Cardiac muscle cell (in vitro differentiated cells and primary cell): ENCODE results near the gene SMYD2. TPM values are rescaled to one million over a fixed set of nuclear protein-coding genes. Genes with fewer than 3 reads are reported as not detected.

Source experiments
- DNase-seq, 2 donors: peaks; one replicate each; pipeline versions ENCODE4 v3.0.0 to v3.0.0-alpha.2; 2010 to 2017; ENCODE audit warnings: low read depth in 1 of 2, low spot score in 1 of 2
- H3K27ac ChIP-seq: fragments of 200-600 bp; sonication (generic); 2 replicates; pipeline ENCODE4 v1.5.1; 2016
- H3K27me3 ChIP-seq: fragments of 200-600 bp; sonication (generic); 2 replicates; pipeline ENCODE4 v1.6.0; 2016; ENCODE audit warnings: control low read depth
- H3K36me3 ChIP-seq: fragments of 200-600 bp; sonication (generic); 2 replicates; pipeline ENCODE4 v1.5.1; 2016; ENCODE audit warnings: control low read depth
- H3K4me1 ChIP-seq: fragments of 200-600 bp; sonication (generic); 2 replicates; pipeline ENCODE4 v1.8.1; 2017; ENCODE audit warnings: low read depth, mild to moderate bottlenecking, mixed run types
- H3K4me3 ChIP-seq: fragments of 200-600 bp; sonication (generic); 2 replicates; pipeline ENCODE4 v1.5.1; 2016; ENCODE audit warnings: mild to moderate bottlenecking
- H3K9me3 ChIP-seq: fragments of 200-600 bp; sonication (generic); 2 replicates; pipeline ENCODE4 v1.5.1; 2017; ENCODE audit warnings: low read depth, mild to moderate bottlenecking, control low read depth
- CTCF ChIP-seq: IDR thresholded peaks from 2 replicates; pipeline ENCODE4 v1.5.1; 2012; ENCODE audit warnings: low read depth, mild to moderate bottlenecking, low read length
- polyA plus RNA-seq: library from polyadenylated mRNA; unstranded; fragments of >200 nt; fragmentation: Nextera tagmentation; extraction: Ambion mirVana; gene quantifications from 2 replicates; pipeline ENCODE4 v1.2.1, GENCODE V29; 2016
- total RNA-seq: library from RNA; depleted of rRNA; stranded (reverse); fragments of >200 nt; gene quantifications from 2 replicates; pipeline ENCODE4 v1.2.3, GENCODE V29; 2016

The SMYD2 gene
- total and polyA plus RNA-seq, 2 experiments from 2014 or later: 41.8 to 65.7 TPM

- H3K27ac ChIP-seq: no peak overlapping the region
Observed at GRCh38 chr1:214351551-214352277, 70.8 kb downstream of the SMYD2 start.

GRCh38 chr1:214352838-214353237 lies 71.9 kb downstream of the SMYD2 start:
- Histone ChIP-seq H3K27ac (no peak overlapping the region), H3K4me3 (no peak overlapping the region), H3K4me1 (peaks cover 4% of the 10 kb centered on the region), H3K36me3 (no peaks in the 10 kb centered on the region), H3K9me3 (no peaks in the 10 kb centered on the region), H3K27me3 (no peaks in the 10 kb centered on the region)
- DNase-seq: no peak
- TF ChIP-seq CTCF: no peak

More at GRCh38 chr1:214351551-214352277, 70.8 kb downstream of the SMYD2 start:
- Histone ChIP-seq H3K36me3 (no peaks in the 10 kb centered on the region), H3K4me3 (no peak overlapping the region), H3K9me3 (no peaks in the 10 kb centered on the region), H3K27me3 (no peaks in the 10 kb centered on the region), H3K4me1 (peaks cover 4% of the 10 kb centered on the region)
- DNase-seq: no peak
- no peak for TF ChIP-seq CTCF

GRCh38 chr1:214354440-214355148 lies 73.6 kb downstream of the SMYD2 start:
- no peaks in the 10 kb centered on the region for H3K36me3 ChIP-seq
- H3K27me3 ChIP-seq: no peaks in the 10 kb centered on the region
- no peaks in the 10 kb centered on the region for H3K9me3 ChIP-seq
- H3K4me1 ChIP-seq: peaks cover under 1% of the 10 kb centered on the region
- TF ChIP-seq CTCF: no peak
- no peak for DNase-seq
- no peak overlapping the region for H3K4me3 ChIP-seq
- no peak overlapping the region for H3K27ac ChIP-seq

- Histone ChIP-seq H3K27ac (no peak overlapping the region), H3K36me3 (no peaks in the 10 kb centered on the region), H3K4me3 (no peak overlapping the region), H3K27me3 (no peaks in the 10 kb centered on the region), H3K9me3 (no peaks in the 10 kb centered on the region), H3K4me1 (peaks cover 3% of the 10 kb centered on the region)
- DNase-seq: no peak
- no peak for TF ChIP-seq CTCF
Observed at GRCh38 chr1:214360116-214360515, 79.2 kb downstream of the SMYD2 start.

- peaks cover 3% of the 10 kb centered on the region for H3K4me1 ChIP-seq
- TF ChIP-seq CTCF: no peak
- no peak overlapping the region for H3K27ac ChIP-seq
- DNase-seq: no peak
- H3K9me3 ChIP-seq: no peaks in the 10 kb centered on the region
- no peaks in the 10 kb centered on the region for H3K27me3 ChIP-seq
- H3K4me3 ChIP-seq: no peak overlapping the region
- H3K36me3 ChIP-seq: no peaks in the 10 kb centered on the region
Observed at GRCh38 chr1:214360525-214361164, 79.7 kb downstream of the SMYD2 start.
